Dendritic cell treated with granulocyte-macrophage colony-stimulating factor and Interleukin-4, amounts not matched to agents 40 ng/mL and 50 ng/mL, for 4 days (primary cell): Measurements from ENCODE around the gene GNAI1.

Experiments
- H3K27ac Mint-ChIP-seq: one replicate; pipeline ENCODE4 v1.8.0; 2022; ENCODE audit warnings: mild to moderate bottlenecking, mixed read lengths
- H3K27me3 Mint-ChIP-seq: one replicate; pipeline ENCODE4 v1.8.0; 2022; ENCODE audit warnings: mild to moderate bottlenecking, mixed read lengths
- H3K36me3 Mint-ChIP-seq: one replicate; pipeline ENCODE4 v1.8.0; 2022; ENCODE audit warnings: low read depth, mixed read lengths
- H3K4me1 Mint-ChIP-seq: one replicate; pipeline ENCODE4 v1.8.0; 2022; ENCODE audit warnings: low read depth, mixed read lengths
- H3K4me3 Mint-ChIP-seq: one replicate; pipeline ENCODE4 v1.8.0; 2022; ENCODE audit warnings: mild to moderate bottlenecking, moderate library complexity, mixed read lengths
- H3K9me3 Mint-ChIP-seq: one replicate; pipeline ENCODE4 v1.8.0; 2022; ENCODE audit warnings: mixed read lengths
- intact Hi-C: fragments of 100-400 bp; cut with micrococcal nuclease; formaldehyde crosslinking; loops from one replicate; pipeline ENCODE4 v1.15.0; 2022

GNAI1 gene

DNA sequence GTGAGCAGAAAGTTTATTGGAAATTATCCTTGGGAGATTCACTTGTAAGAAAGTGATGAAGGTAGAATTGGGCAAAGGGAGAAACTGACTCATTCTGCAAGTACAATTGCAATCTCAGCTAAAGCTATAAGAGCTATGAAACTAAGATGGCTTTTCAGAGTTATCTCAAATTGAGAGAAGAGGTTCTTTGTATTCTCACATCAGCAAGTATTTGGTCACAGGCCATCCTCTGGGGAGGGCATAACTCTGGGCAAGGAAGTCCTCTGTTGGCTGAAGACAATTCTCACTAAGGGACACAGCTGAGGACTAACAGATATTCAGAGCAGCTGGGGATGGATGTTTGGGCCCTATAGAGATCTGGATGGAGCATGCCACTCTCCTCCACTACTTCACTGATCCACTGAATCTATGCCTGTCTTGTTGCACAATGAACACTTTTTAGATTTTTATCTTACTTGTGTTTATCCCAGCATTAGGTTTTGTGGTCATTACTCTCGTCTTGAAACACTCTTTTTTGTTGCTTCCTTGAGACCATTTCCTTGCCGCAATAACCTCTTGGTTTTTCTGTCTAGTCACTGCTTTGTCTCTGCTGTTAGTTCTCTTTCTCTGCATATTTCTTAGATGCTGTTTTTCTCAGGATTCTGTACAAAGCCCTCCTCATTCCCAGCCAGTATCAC, 115.1 kb downstream of the GNAI1 start:
- H3K27ac Mint-ChIP-seq: no peak overlapping the region
- H3K27me3 Mint-ChIP-seq: no peaks in the 10 kb centered on the region
- H3K9me3 Mint-ChIP-seq: no peaks in the 10 kb centered on the region
- no peaks in the 10 kb centered on the region for H3K36me3 Mint-ChIP-seq
- H3K4me3 Mint-ChIP-seq: no peak overlapping the region
- peaks cover 5% of the 10 kb centered on the region for H3K4me1 Mint-ChIP-seq
- intact Hi-C loops: no loop called here

DNA sequence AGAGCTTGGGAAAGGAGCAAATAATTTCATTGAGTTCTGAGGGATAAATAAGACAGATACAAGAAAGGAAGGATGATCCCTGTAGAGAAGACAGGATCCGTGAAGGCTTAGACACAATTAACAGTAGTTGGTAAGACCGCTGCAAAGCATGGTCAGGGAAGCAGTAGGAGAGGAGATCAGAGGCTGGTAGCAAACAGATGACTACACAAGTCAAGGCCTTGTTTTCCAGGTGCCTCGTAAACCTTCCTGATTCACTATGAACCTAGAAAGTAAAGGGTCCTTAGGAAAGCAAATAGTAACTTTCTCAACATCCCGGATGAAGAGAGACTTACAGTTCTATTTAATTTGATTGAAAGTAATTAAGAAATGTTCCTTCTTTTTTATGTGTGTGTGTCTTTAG, 118.6 kb downstream of the GNAI1 start:
- peaks cover 5% of the 10 kb centered on the region for H3K4me1 Mint-ChIP-seq
- H3K36me3 Mint-ChIP-seq: no peaks in the 10 kb centered on the region
- no peak overlapping the region for H3K27ac Mint-ChIP-seq
- no peaks in the 10 kb centered on the region for H3K9me3 Mint-ChIP-seq
- H3K27me3 Mint-ChIP-seq: no peaks in the 10 kb centered on the region
- intact Hi-C loops: no loop called here
- H3K4me3 Mint-ChIP-seq: no peak overlapping the region

DNA sequence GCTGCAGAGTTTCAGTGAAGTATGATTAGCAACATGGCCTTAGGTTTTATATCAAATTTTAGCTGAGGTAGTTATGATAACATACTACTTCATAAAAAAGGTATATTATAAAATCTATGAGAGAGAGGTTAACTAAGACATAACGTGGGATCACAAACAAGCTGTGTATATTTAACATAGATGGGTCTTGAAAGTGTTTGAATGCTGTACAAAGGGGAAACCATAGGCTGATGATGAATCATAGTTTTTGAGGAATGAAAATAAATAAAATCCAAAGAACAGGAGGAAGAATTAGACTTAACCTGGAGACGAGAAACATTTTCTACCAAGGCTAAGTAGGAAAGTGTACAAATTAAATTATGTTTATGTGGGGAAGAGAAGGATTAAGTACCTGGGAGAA, 119.0 kb downstream of the GNAI1 start:
- no peaks in the 10 kb centered on the region for H3K36me3 Mint-ChIP-seq
- H3K4me1 Mint-ChIP-seq: peaks cover 5% of the 10 kb centered on the region
- intact Hi-C loops: no loop called here
- H3K27me3 Mint-ChIP-seq: no peaks in the 10 kb centered on the region
- H3K9me3 Mint-ChIP-seq: no peaks in the 10 kb centered on the region
- no peak overlapping the region for H3K4me3 Mint-ChIP-seq
- H3K27ac Mint-ChIP-seq: no peak overlapping the region

DNA sequence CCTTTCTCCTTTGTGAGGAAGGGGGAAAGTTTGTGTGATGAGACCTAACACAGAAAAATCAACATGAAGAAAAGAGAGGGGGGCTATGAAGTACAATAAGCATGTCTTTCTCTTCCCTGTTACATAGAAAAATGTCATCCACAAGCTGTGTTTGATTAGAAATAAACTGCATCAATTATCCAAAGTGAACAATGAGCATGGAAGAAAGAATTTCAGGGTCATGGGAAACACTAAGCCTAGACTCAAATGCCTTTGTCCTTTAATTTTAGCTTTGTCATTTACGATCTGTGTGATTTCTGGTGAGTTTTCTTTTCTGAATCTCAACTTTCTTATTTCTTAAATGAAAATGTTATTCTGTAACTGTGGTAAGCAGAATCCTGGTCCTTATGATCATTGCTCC, 121.0 kb downstream of the GNAI1 start:
- Mint-ChIP-seq H3K27me3 (no peaks in the 10 kb centered on the region), H3K4me3 (no peak overlapping the region), H3K36me3 (no peaks in the 10 kb centered on the region), H3K9me3 (no peaks in the 10 kb centered on the region), H3K4me1 (no peaks in the 10 kb centered on the region), H3K27ac (no peak overlapping the region)
- intact Hi-C loops: no loop called here

DNA sequence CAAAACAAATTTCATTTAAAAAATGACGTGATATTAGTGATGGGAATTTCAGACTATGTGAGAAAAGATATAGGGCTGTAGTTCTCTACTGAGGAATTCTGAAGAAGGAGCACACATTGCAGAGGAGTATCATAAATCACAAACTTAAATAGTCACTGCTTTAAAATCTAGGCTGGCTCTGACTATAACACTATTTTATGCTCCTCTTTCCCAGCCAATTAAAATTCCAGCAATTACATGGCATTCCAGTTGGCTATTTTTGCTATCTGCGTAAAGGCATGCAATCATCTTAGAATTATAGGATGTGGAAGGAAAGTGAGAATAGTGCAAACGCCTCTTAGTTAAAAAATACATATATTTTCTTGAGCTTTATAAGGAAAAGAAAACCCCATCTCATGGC, 123.1 kb downstream of the GNAI1 start:
- H3K36me3 Mint-ChIP-seq: no peaks in the 10 kb centered on the region
- no peaks in the 10 kb centered on the region for H3K9me3 Mint-ChIP-seq
- H3K4me1 Mint-ChIP-seq: no peaks in the 10 kb centered on the region
- intact Hi-C loops: no loop called here
- H3K27ac Mint-ChIP-seq: no peak overlapping the region
- no peaks in the 10 kb centered on the region for H3K27me3 Mint-ChIP-seq
- no peak overlapping the region for H3K4me3 Mint-ChIP-seq

DNA sequence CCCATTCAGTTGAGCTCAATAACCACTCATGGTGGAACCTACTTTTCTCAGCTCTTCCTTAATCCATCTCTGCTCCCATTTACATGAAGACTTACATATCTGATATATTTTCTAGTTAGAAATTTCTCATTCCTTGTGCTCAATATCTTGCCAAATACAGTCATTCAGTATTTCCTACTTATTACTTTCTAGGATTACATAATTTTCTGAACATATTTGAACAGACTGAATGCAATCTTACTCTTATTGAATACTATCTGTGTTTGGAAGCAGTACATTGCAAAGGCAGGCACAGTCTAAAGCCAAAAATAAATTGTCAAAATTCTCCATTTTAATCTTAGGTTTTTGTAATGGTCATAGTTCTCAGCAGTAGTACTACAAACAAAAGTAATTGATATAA, 126.0 kb downstream of the GNAI1 start:
- no peak overlapping the region for H3K27ac Mint-ChIP-seq
- no peaks in the 10 kb centered on the region for H3K27me3 Mint-ChIP-seq
- no peaks in the 10 kb centered on the region for H3K4me1 Mint-ChIP-seq
- intact Hi-C loops: no loop called here
- no peaks in the 10 kb centered on the region for H3K9me3 Mint-ChIP-seq
- no peak overlapping the region for H3K4me3 Mint-ChIP-seq
- no peaks in the 10 kb centered on the region for H3K36me3 Mint-ChIP-seq

DNA sequence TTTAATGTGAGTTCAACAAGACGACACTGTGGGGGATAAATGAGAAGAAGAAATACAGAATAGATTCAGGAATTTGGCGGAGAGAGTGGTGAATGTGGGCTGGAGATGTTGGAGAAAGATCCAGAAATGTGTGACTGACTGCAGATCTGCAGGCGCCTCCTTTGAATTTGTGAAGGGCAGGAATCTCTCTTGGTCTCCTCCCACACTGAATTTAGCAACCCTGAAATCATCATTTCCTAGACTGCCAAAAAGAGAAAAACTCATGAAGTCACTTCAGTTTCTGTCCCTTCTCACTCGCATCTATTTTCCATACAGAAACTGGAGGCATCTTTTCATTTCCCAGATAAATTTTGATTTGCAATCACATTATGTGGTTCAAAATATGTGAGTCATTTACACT, 128.7 kb downstream of the GNAI1 start:
- Mint-ChIP-seq H3K9me3 (no peaks in the 10 kb centered on the region), H3K4me1 (no peaks in the 10 kb centered on the region), H3K27ac (no peak overlapping the region), H3K36me3 (no peaks in the 10 kb centered on the region), H3K4me3 (no peak overlapping the region), H3K27me3 (no peaks in the 10 kb centered on the region)
- intact Hi-C loops: no loop called here

DNA sequence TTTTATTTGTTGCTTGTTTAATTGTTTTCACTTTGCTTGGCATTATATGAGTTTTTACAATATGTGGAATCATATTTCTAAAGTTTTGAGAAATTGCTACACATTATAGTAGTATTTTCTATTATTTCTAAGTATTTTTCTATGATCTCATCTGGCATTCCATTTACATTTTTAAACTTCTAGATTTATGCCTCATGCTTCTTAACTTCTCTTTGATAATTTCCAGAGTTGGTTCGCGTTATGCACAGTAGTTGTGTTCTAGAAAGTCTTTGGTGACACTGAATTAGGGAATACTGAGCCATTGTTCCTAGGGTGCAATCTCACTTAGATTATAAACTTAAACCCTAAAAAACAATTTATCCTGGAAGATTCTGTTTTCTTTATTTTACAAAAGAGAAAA, 129.2 kb downstream of the GNAI1 start:
- Mint-ChIP-seq H3K36me3 (no peaks in the 10 kb centered on the region), H3K4me3 (no peak overlapping the region)

DNA sequence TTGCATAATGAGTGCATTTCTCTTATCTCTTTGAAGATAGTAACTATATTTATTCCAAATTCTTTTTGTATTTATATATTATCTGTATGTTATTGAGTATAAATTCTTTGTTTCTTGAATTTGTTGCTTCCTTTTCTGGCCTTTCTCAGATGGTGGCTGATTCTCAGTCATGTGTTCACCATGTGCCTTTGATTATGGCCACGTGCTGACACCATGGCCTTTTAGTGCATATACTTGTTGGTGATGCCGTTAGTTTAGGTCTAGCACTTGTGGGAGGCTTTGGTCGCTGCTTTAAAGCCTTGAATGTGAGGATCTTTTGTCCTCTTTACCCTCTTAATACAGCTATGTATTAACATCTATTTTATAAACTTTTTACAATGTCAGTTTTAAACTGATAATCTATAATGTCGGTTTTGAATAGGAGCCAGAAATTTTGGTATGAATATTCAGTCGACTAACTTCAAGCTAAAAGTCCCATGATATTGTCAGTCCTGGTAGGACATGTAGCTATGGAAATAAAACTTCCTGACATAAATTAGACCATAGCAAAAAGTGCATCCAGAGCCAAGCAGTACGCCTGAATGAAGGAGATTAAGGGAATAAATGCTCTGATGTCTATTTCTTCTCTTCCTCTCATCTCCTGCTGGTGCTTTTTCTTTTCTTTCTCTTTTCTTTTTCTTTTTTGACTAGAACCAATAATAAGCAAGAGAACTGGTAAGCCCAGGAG, 130.3 kb downstream of the GNAI1 start:
- Mint-ChIP-seq H3K36me3 (no peaks in the 10 kb centered on the region), H3K27ac (no peak overlapping the region), H3K27me3 (no peaks in the 10 kb centered on the region), H3K9me3 (no peaks in the 10 kb centered on the region), H3K4me1 (no peaks in the 10 kb centered on the region), H3K4me3 (no peak overlapping the region)
- intact Hi-C loops: no loop called here

More for the DNA sequence above, 129.2 kb downstream of the GNAI1 start:
- no peaks in the 10 kb centered on the region for H3K4me1 Mint-ChIP-seq
- no peak overlapping the region for H3K27ac Mint-ChIP-seq
- no peaks in the 10 kb centered on the region for H3K9me3 Mint-ChIP-seq
- H3K27me3 Mint-ChIP-seq: no peaks in the 10 kb centered on the region
- intact Hi-C loops: no loop called here

DNA sequence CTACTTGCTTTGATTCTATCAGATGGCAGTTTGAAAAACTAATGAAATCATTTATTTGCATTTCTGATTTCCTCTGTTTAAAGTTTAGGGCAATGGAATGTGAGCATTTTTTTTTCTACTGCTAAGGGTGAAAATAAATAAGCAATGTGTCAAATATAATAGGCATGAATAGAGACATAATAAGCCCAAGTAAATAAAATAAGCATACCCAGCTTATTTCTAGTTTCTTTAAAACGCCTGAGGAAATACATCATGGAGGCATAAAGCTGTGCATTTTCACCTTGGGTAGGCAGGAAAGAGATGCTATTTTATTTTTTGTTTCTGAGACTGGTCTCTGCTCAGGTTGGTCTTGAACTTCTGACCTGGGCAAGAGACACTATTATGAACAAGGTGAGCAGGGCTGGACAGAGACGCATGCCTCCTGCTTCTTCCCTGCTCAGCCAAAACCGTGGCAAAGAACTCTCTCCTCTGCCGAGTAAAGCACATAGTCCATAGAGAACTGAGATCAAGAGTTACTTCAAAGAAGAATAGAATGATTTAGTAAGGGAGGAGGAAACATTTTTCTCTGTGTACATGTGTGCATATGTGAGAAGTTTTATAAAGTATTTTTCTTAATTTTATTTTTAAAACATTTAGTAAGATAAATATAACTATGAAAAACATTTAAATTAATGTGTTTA, 138.1 kb downstream of the GNAI1 start:
- H3K4me1 Mint-ChIP-seq: no peaks in the 10 kb centered on the region

DNA sequence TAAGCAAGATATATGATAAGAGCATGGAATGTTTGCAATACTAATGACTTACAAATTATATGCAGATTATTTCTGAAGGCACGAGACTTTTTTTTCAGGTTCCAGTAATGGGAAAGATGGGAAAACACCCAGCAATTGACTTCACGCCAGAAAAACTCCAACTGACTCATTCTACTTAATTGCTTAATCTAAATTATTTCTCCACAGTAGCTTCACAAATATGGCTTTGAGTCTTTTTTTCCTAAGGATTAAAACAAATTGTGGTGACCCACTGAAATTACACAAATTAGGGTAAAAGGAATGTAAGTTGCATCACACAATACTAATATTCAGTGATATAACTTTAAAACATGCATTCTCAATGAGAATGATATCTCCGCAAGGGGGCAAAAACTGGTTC, 138.7 kb downstream of the GNAI1 start:
- Mint-ChIP-seq H3K36me3 (no peaks in the 10 kb centered on the region), H3K4me1 (no peaks in the 10 kb centered on the region), H3K9me3 (no peaks in the 10 kb centered on the region), H3K27ac (no peak overlapping the region), H3K27me3 (no peaks in the 10 kb centered on the region), H3K4me3 (no peak overlapping the region)
- intact Hi-C loops: no loop called here

More for the DNA sequence above, 138.1 kb downstream of the GNAI1 start:
- no peak overlapping the region for H3K4me3 Mint-ChIP-seq
- H3K9me3 Mint-ChIP-seq: no peaks in the 10 kb centered on the region
- H3K27me3 Mint-ChIP-seq: no peaks in the 10 kb centered on the region
- no peak overlapping the region for H3K27ac Mint-ChIP-seq
- intact Hi-C loops: no loop called here
- no peaks in the 10 kb centered on the region for H3K36me3 Mint-ChIP-seq

DNA sequence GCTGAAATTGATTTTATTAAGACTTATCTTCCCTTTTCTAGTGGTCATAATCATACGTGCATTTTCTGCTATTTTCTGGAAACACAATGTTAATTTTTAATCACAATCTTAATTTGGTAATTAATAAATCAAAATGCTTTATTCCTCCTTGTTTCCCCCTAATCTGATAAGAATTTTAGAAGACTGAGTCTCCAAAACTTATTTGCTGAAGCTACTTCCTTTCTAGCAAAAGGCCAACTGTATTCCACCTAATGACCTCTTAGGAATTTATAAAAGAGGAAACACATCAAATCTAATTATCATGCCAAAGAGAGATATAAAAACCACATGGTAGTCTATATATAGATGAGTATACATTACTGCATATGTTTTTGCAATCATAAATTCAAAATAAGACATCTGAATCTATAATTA, 140.6 kb downstream of the GNAI1 start:
- H3K4me1 Mint-ChIP-seq: no peaks in the 10 kb centered on the region
- H3K9me3 Mint-ChIP-seq: no peaks in the 10 kb centered on the region
- H3K27ac Mint-ChIP-seq: no peak overlapping the region
- H3K36me3 Mint-ChIP-seq: no peaks in the 10 kb centered on the region
- H3K27me3 Mint-ChIP-seq: no peaks in the 10 kb centered on the region
- H3K4me3 Mint-ChIP-seq: no peak overlapping the region
- intact Hi-C loops: no loop called here
